NCI-H2171 treated with DMSO at 0.1 percent for 48 hours (cell line): ENCODE data around the gene SEPTIN8.

Experiments
- DNase-seq: peaks from one replicate; lab custom pipeline; 2025; lab: John Stamatoyannopoulos, UW

The SEPTIN8 gene

GRCh38 chr5:132777209-132778069 is at the start of gene SEPTIN8:
Gene SEPTIN8, minus strand, starts transcription at chr5:132777239. Its CDS starts 102 bp downstream, at chr5:132777137.
- no peak for DNase-seq

GRCh38 chr5:132826424-132827082 is 49.5 kb upstream of the SEPTIN8 start:
- no peak for DNase-seq

GRCh38 chr5:132825834-132826391 is 48.9 kb upstream of the SEPTIN8 start:
- DNase-seq: no peak

- DNase-seq: no peak
These were observed 48.2 kb upstream of the SEPTIN8 start for GRCh38 chr5:132825033-132825833.

GRCh38 chr5:132824426-132824825 is 47.4 kb upstream of the SEPTIN8 start:
- no peak for DNase-seq

GRCh38 chr5:132823481-132824050 is 46.5 kb upstream of the SEPTIN8 start:
- DNase-seq: no peak

- no peak for DNase-seq
These were observed 45.8 kb upstream of the SEPTIN8 start for GRCh38 chr5:132822650-132823480.

GRCh38 chr5:132821791-132822190 is 44.8 kb upstream of the SEPTIN8 start:
- DNase-seq: peak; percentile 53

- no peak for DNase-seq
These were observed 44.3 kb upstream of the SEPTIN8 start for GRCh38 chr5:132821350-132821749.

GRCh38 chr5:132820162-132820754 is 43.2 kb upstream of the SEPTIN8 start:
- DNase-seq: peak; percentile 53

GRCh38 chr5:132819468-132819867 is 42.4 kb upstream of the SEPTIN8 start:
- DNase-seq: no peak

GRCh38 chr5:132817011-132817410 is 40.0 kb upstream of the SEPTIN8 start:
- DNase-seq: no peak

GRCh38 chr5:132816554-132816953 is 39.5 kb upstream of the SEPTIN8 start:
- DNase-seq: no peak

- no peak for DNase-seq
These were observed 39.0 kb upstream of the SEPTIN8 start for GRCh38 chr5:132816083-132816482.

- DNase-seq: no peak
These were observed 38.4 kb upstream of the SEPTIN8 start for GRCh38 chr5:132815454-132815853.

- DNase-seq: no peak
These were observed 37.7 kb upstream of the SEPTIN8 start for GRCh38 chr5:132814503-132815294.

- no peak for DNase-seq
These were observed 36.8 kb upstream of the SEPTIN8 start for GRCh38 chr5:132813599-132814502.

GRCh38 chr5:132812781-132813598 is 36.0 kb upstream of the SEPTIN8 start, which contains the start of gene SOWAHA:
Gene SOWAHA, plus strand, starts transcription at chr5:132813302. Its CDS starts 320 bp downstream, at chr5:132813622.
- peak; percentile 73 for DNase-seq
